Muscle layer of colon (tissue), 2 donors: ENCODE results near the gene SMPD4.
"Not testable (repeated sequence)": the region's sequence is repeated elsewhere in the genome, so short reads cannot be mapped to it uniquely, and the experiment has no call there.

Experiments
- H3K27ac ChIP-seq: one replicate; pipeline ENCODE4 v1.7.0; 2013; ENCODE audit warnings: low read depth, mild to moderate bottlenecking, low read length, moderate library complexity
- H3K27me3 ChIP-seq, 2 donors: one replicate each; pipeline ENCODE4 v1.7.0; 2013; ENCODE audit warnings: low read length in 2 of 2, mild to moderate bottlenecking in 2 of 2; ENCODE audit not compliant: insufficient read depth in 2 of 2, control insufficient read depth in 1 of 2
- H3K36me3 ChIP-seq: one replicate; pipeline ENCODE4 v1.7.0; 2013; ENCODE audit warnings: mild to moderate bottlenecking, low read length; ENCODE audit not compliant: insufficient read depth
- H3K4me1 ChIP-seq: one replicate; pipeline ENCODE4 v1.7.0; 2013; ENCODE audit warnings: mild to moderate bottlenecking, low read length; ENCODE audit not compliant: insufficient read depth
- H3K4me3 ChIP-seq, 2 donors: one replicate each; pipeline ENCODE4 v1.7.0; 2013; ENCODE audit warnings: low read length in 2 of 2, low read depth in 1 of 2, mild to moderate bottlenecking in 1 of 2, moderate library complexity in 1 of 2
- H3K9ac ChIP-seq: one replicate; pipeline ENCODE4 v1.7.0; 2013; ENCODE audit warnings: low read length
- H3K9me3 ChIP-seq: one replicate; pipeline ENCODE4 v1.7.0; 2013; ENCODE audit warnings: mild to moderate bottlenecking, low read length
- donor health status: abdominal sarcoma.
- donor health status: Adenocarcinoma of cecum.

Gene SMPD4

GRCh38 chr2:130202518-130202917, 21.1 kb upstream of the SMPD4 start:
- H3K9ac ChIP-seq, H3K27me3 ChIP-seq: not testable (repeated sequence)

GRCh38 chr2:130198343-130198742, 16.9 kb upstream of the SMPD4 start, which contains the start of gene TUBA3E:
Gene TUBA3E (minus strand): TSS chr2:130198439. CDS start chr2:130198360, 79 bp downstream.
- no peak within 1 kb of the TSS for H3K4me3 ChIP-seq
- no peaks in the 10 kb centered on the region for H3K36me3 ChIP-seq
- H3K4me1 ChIP-seq = no peaks in the 10 kb centered on the region
- no peak within 1 kb of the TSS for H3K27ac ChIP-seq
- no peaks in the 10 kb centered on the region for H3K27me3 ChIP-seq
- no peak within 1 kb of the TSS for H3K9ac ChIP-seq
- no peaks in the 10 kb centered on the region for H3K9me3 ChIP-seq

More at GRCh38 chr2:130202518-130202917, 21.1 kb upstream of the SMPD4 start:
- H3K27ac ChIP-seq, H3K36me3 ChIP-seq, H3K9me3 ChIP-seq, H3K4me3 ChIP-seq, H3K4me1 ChIP-seq: not testable (repeated sequence)

GRCh38 chr2:130196052-130196451, 14.7 kb upstream of the SMPD4 start:
- not testable (repeated sequence) for H3K36me3 ChIP-seq, H3K4me3 ChIP-seq, H3K27ac ChIP-seq, H3K27me3 ChIP-seq, H3K9me3 ChIP-seq, H3K4me1 ChIP-seq, H3K9ac ChIP-seq

- H3K9me3 ChIP-seq, H3K36me3 ChIP-seq, H3K4me1 ChIP-seq, H3K9ac ChIP-seq, H3K27me3 ChIP-seq, H3K4me3 ChIP-seq, H3K27ac ChIP-seq: not testable (repeated sequence)
Measured at GRCh38 chr2:130195089-130195635, 13.8 kb upstream of the SMPD4 start.

- not testable (repeated sequence) for H3K9ac ChIP-seq, H3K36me3 ChIP-seq, H3K27me3 ChIP-seq, H3K27ac ChIP-seq, H3K4me3 ChIP-seq, H3K9me3 ChIP-seq, H3K4me1 ChIP-seq
Measured at GRCh38 chr2:130193824-130194223, 12.4 kb upstream of the SMPD4 start.

DNA sequence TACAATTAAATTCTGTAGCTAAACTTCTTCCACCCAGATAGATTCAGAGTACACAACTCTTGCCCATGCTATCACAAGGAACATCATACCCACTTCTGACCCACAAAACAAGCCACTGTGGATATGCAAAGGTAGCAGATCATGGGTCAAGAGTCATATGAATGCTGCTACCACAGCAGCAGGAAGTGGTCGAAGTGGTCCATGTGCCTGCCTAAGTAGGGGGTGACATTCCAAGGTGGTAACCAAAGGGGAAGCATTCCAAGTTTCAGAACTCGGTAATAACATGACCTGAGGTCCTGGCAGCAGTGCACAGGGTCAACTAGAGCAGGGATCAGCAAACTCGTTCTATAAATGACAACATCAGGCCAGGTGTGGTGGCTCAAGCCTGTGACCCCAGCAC, 11.0 kb upstream of the SMPD4 start:
- H3K36me3 ChIP-seq, H3K27ac ChIP-seq, H3K4me1 ChIP-seq, H3K9ac ChIP-seq, H3K27me3 ChIP-seq, H3K4me3 ChIP-seq, H3K9me3 ChIP-seq: not testable (repeated sequence)

GRCh38 chr2:130191319-130191718, 9.9 kb upstream of the SMPD4 start:
- H3K9ac ChIP-seq, H3K4me3 ChIP-seq, H3K9me3 ChIP-seq, H3K4me1 ChIP-seq, H3K27ac ChIP-seq, H3K36me3 ChIP-seq, H3K27me3 ChIP-seq: not testable (repeated sequence)

- Histone ChIP-seq H3K27ac (no peak overlapping the region), H3K4me3 (no peak overlapping the region), H3K9me3 (no peaks in the 10 kb centered on the region), H3K9ac (no peak overlapping the region), H3K4me1 (no peaks in the 10 kb centered on the region), H3K36me3 (no peaks in the 10 kb centered on the region), H3K27me3 (no peaks in the 10 kb centered on the region)
Measured at GRCh38 chr2:130190237-130190636, 8.8 kb upstream of the SMPD4 start.

- H3K4me1 ChIP-seq = not testable (repeated sequence)
Measured at GRCh38 chr2:130188958-130189357, 7.6 kb upstream of the SMPD4 start.

GRCh38 chr2:130187859-130188792, 6.7 kb upstream of the SMPD4 start:
- not testable (repeated sequence) for H3K4me1 ChIP-seq, H3K9me3 ChIP-seq, H3K27ac ChIP-seq, H3K27me3 ChIP-seq, H3K36me3 ChIP-seq, H3K9ac ChIP-seq, H3K4me3 ChIP-seq

More at GRCh38 chr2:130188958-130189357, 7.6 kb upstream of the SMPD4 start:
- H3K27ac ChIP-seq, H3K36me3 ChIP-seq, H3K9me3 ChIP-seq, H3K9ac ChIP-seq, H3K4me3 ChIP-seq, H3K27me3 ChIP-seq: not testable (repeated sequence)

DNA sequence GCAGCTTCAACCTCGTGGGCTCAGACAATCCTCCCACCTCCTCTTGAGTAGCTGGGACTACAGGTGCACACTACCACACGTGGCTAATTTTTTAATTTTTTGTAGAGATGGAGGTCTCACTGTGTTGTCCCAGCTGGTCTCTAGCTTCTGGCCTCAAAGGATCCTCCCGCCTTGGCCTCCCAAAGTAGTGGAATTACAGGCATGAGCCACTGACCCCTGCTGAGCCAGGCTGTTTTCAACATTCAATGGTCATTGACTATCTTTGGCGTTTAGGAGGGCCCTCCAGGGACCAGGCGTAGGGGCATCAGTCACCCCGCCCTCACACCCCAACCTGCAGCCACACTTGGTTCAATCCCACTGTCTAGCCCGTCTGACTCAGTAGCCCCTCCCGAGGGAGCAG, 5.9 kb upstream of the SMPD4 start:
- Histone ChIP-seq H3K27me3 (no peaks in the 10 kb centered on the region), H3K9me3 (no peaks in the 10 kb centered on the region), H3K4me1 (peaks cover 8% of the 10 kb centered on the region), H3K9ac (no peak overlapping the region), H3K36me3 (no peaks in the 10 kb centered on the region), H3K4me3 (no peak overlapping the region), H3K27ac (no peak overlapping the region)

GRCh38 chr2:130186391-130186790, 5.0 kb upstream of the SMPD4 start:
- no peak overlapping the region for H3K9ac ChIP-seq
- no peak overlapping the region for H3K4me3 ChIP-seq
- H3K27ac ChIP-seq = no peak overlapping the region
- no peaks in the 10 kb centered on the region for H3K9me3 ChIP-seq
- no peaks in the 10 kb centered on the region for H3K36me3 ChIP-seq
- no peaks in the 10 kb centered on the region for H3K27me3 ChIP-seq
- H3K4me1 ChIP-seq = peaks cover 8% of the 10 kb centered on the region
